ENCODE data around the gene CPHXL.

- TF ChIP-seq CTCF (IDR thresholded peaks at IDR 0.05 in 8 of 11, conservative IDR thresholded peaks at IDR 0.05 in 3 of 11) (no peak), POLR2A (IDR thresholded peaks at IDR 0.05) (no peak)
Observed at GRCh38 chr16:75770051-75770450, 43.8 kb upstream of the CPHXL start.

Data from spleen (tissue), 7 donors.